CD4-positive, alpha-beta T cell treated with Interleukin-2 at 100 ng/mL for 4 hours (primary cell): ENCODE data around the gene EVL.
"Not testable (repeated sequence)": the region's sequence is repeated elsewhere in the genome, so short reads cannot be mapped to it uniquely, and the experiment has no call there.

ENCODE experiments used
- DNase-seq: peaks from one replicate; pipeline ENCODE4 v3.0.0-alpha.2; 2020; ENCODE audit warnings: low spot score

Gene EVL

DNA sequence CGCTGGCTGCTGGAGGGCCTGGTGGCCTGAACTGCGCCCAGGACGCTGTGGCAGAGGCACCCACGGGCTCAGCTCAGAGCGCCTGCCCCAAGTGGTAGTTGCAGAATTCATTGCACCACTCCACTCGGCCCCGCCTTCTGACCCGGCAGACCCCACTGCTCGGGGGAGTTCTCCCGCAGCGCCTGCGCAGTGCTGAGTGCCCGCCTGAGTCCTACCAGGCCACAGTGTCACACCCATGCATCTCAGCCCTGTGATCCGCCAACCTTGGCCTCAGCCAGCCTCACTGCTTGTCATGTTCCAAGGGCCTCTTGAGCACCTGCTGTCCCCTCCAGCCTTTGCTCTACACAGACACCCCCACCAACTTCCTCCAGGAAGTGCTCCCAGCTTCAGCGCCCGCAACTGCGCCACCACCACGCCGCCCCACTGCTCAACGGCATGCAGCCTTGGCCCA, 82.0 kb downstream of the EVL start:
- peak; percentile 61 for DNase-seq

DNA sequence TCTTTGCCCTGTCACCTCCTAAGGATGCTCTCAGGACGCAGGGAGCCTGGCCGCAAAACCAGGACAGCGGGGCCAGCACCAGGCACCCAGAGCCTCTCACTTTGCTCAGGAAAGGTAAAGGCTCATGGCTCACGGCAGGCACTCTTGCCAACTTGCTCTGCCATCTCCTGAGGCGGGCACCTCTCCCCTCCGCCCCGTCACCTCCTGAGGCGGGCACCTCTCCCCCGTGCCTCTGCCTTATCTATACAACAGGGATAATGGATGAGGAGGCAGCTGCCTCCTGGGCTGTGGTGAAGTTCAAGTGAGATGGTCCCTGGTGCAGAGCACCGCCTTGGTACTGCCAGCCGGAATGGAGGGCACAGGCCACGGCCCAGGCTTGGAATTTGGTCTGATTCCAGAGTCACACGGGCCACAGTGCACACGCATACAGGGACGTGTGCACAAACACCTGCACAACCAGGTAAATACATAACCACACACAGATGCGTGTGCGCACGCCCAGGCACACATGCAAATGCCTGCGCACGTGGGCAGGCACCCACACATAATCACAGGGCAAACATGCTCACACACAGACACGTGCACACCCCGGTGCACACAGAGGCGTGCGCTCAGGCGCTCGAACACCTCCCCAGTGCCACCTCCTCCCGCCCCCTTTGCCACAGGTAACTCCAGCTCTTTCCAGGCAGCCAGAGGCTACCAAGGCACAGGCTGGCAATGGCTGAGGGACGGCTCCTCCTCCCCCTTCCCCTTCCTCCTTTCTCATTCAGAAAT, 82.7 kb downstream of the EVL start:
- DNase-seq: no peak

DNA sequence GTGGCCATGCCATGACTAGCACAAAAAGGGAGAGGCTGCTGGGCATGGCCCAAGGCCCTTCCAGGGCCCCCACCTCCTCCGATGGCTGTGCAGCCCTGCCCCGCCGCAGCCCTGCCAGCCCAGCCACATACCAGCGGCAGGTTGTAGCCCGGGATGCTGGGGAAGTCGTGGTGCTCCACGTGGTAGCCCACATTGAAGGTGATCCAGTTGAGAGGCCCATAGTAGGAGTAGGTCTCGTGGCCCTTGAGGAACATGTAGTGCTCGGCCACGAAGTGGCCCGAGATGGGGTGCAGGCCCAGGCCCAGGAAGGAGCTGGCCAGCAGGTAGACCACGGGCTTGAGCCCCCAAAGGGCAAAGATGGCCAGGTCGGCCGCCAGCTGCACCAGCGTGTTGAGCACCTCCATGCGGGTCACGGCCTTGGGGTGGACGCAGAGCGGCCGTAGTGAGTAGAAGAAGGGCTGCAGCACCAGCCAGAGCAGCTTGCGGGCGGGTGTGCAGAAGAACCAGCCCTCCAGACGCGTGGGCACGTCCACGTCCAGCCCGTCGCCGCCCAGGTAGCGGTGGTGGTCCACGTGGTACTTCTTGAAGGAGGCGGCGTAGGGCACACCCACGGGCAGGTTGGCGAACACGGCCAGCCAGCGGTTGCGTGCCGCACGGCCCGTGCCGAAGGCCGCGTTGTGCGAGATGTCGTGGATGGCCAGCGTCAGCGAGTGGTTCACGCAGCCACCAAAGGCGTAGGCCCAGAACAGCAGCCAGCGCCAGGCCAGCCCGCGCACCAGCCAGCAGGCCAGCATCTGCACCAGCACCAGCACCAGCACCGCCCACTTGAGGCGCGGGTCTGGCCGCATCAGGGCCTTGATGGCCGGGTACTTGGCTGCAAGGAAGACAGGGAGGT, 83.9 kb downstream of the EVL start:
- no peak for DNase-seq

DNA sequence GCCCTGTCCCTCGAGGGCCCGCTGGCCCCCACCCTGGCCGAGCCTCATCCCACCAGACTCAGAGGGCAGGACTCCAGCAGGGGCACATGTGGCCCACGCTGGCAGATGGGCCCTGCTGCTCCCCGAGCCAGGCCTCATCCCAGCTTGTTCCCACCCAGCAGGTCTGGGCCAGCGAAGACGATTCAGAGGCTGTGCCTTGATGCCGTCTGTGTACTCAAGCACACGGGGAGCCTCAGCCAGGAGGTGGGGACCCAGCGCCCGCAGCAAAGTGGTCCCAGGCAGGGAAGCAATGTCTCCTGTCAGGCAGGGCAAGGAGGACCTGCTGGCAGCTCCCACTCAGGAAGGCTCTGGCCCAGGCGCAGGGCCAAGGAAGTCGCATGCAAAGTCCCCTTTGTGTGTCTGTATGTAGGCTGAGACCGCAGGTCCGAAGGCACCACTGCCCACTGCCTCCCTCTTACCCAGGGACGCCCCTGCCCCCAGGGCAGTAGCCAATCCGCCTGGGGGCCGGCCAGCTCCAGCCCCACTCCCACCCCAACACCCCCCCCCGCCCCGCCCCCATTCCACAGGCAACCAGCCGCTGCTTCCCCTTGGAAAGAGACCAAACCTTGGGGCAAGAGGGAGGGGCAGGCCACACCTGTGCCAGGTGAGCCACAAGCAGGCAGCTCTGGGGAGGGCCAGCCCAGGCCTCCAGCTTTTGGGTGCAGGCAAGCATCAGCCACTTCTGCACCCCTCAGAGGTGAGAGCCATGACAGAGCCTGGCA, 84.8 kb downstream of the EVL start:
- DNase-seq: no peak

DNA sequence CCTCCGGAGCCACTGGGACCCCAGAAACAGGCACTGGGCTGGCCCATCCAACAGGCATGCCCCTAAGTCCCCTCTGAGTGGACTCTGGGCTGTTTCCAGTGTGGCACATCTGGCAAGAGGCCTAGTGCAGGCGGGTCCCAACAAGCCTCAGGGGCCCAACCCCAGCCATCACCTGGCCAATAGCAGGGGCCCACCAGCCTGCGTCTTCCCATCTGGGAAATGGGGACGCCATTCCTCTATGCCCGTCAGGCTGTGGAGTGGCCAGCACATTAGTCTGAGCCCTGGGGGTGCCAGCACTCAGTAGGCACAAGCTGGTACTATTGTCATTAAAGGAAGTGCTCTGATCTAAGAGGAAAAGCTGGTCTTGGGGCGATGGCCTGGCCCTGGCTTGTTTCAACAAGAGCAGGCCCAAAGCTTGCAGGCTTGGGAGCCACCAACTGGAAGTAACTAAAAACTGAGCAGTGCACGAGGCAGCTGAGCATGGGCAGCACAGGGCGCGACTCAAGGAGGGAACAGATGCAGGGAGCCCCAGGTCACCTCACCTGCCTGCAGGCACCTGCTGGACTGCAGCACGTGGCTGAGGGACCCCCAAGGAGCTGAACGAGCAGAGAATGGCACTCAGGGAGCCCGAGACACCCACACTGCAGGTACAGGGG, 85.8 kb downstream of the EVL start:
- no peak for DNase-seq

DNA sequence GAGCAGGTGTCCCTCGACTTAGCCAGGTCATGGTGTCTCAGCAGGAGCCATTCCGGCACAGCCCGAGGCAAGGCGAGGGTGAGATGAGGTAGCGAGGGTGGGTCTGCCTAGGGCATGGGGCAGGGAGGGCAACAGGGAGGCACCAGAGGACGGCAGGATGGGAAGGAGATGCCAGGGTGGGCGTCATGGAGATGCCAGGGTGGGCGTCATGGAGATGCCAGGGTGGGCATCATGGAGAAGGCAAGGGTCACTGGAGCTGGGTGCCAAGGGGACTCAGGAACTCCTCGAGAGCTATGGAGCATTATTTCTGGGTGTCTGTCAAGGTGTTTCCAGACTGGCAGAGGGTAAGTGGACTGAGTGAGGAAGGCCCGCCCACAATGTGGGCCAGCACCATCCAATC, 86.9 kb downstream of the EVL start:
- no peak for DNase-seq

DNA sequence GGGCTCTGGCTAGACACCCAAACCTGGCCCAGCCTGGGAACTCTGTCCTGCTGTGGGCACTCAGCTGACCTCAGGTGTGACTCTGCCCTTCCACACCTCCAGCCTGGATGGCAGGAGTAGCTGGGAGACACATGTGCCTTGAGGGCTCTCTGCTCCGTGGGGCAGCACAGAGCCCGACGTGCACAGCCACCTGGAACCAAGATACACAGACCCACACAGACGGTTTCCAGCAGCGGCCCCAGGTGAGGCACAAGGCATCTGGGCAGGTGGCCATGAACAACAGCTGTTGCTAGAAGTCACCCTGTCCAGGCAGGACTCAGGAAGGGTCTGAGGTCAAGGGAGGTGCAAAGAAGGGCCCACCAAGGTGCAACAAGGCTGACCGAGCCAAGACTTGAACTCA, 88.3 kb downstream of the EVL start:
- DNase-seq: no peak

DNA sequence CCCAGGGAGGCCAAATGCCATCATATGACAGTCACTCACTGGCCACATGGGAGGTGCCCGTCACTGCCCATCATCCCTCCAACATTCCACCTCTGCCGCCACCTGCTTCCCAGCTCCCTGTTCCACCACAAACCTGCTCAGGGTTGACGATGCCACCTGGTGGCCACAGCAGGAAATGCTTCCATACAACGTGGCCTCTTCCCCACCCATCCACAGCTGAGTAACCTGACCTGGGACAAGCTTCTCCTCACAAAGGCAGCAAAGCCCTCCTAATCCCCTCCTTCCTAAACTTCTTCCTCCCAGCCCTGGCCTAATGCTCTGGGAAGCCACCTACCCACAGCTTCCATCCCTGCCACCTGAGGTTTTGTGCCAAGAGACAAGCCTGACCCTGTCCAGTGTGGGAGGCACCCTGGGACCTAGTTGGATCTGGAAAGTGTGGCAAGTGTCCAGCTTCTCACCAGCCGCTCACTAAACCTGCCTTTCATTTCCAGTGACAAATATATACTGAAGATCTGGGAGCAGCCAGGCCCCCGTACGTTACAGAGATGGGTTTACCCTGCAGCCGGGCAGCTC, 89.9 kb downstream of the EVL start:
- no peak for DNase-seq

DNA sequence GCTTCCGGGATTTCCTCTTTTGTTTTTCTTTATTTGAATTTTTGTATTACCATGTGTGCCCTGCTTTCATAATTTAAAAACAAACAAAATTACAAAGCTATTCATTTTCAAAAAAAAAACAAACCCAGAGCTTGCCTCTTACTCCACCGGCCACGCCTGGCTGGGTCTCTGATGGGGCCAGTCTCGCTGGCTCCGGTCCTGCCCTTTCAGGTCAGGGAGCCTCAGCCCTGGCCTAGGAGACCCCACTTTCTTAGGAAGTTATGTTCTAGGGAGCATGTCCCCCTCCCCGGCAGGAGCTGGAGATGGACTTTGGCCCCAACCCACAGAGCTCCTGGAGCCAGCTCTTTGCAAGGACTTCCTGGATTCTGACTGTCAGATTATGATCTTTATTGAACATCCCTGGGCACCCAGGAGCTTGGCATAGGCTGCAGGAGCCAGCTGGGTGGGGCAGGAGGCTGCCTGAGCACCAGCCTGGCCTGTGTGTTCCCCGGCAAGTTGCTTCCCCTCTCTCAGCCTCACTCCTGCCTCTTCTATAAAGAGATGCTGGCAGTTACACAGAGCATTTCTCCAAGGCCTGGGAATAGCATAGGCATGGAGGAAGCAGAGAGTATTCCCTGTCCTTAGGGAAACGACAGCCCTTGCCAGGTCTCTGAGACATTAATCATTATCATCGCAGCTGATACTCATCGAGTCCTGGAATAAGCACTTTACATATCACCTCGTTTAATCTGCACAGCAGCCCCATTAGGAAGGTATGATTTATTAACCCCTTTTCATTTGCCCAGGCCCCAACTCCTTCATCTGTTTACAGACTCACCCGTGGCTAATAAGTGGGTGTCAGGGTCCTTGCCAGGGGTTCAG, 90.8 kb downstream of the EVL start:
- no peak for DNase-seq

DNA sequence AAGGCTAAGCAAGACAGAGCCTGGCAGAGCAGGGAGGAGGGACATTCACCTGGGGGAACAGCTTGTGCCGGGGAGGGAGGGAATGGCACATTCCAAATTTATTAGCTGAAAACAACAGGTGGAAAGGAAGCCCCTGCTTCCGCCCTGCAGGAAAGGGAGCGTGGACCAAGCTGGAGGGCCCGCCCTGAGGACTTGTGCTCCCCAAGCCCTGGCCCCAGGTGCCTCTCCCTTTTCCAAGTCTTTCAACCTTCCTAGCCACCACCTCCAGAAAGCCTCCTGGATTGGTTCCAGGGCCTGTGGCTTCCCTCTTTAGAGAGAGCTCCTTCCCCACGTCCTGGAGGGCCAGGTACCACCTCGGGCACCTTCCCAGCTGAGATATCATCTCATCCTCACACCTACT, 91.6 kb downstream of the EVL start:
- DNase-seq: no peak

DNA sequence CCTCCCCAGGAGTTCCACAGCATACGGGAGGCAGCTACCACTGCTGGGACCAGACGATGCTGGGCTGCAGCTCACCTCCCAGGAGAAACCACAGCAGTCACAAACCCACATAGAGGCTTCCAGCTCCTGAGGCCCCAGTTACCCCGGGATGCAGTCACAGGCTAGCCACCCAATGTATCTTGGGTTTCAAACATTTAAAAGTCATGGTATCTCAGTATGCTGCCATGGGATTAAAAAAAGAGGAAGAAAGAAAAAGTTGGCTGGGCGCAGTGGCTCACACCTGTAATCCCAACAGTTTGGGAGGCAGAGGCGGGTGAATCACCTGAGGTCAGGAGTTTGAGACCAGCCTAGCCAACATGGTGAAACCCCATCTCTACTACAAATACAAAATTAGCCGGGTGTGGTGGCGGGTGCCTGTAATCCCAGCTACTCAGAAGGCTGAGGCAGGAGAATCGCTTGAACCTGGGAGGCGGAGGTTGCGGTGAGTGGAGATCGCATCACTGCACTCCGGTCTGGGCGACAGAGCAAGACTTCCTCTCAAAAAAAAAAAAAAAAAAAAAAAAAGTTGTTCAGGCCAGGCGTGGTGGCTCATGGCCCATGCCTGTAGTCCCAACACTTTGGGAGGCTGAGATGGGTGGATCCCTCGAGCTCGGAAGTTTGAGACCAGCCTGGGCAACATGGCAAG, 92.5 kb downstream of the EVL start:
- not testable (repeated sequence) for DNase-seq

DNA sequence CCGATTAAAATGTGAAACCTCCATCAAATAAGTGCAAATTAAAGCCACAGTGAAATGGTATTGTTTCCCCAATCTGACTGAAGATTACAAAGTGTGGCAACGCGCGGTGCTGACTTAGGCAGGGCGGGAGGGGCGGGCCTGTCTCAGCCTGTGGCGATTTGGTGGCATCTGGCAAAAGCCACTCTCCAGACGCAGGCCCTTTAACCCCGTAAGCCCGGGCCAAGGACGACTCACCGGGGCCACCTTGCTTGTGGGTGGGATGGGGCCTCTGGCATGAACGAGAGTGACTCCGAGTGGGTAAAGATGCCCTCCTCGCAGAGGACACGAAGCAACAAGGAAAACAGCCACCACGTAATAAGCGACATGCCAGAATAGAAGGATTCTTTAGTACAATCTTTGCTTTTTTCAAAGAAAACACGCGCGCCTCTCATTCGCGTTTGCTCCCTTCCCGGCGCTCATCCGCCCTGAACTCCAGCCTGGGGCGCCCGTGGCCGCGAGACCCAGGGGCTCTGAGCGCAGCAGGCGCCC, 93.4 kb downstream of the EVL start:
- no peak for DNase-seq

DNA sequence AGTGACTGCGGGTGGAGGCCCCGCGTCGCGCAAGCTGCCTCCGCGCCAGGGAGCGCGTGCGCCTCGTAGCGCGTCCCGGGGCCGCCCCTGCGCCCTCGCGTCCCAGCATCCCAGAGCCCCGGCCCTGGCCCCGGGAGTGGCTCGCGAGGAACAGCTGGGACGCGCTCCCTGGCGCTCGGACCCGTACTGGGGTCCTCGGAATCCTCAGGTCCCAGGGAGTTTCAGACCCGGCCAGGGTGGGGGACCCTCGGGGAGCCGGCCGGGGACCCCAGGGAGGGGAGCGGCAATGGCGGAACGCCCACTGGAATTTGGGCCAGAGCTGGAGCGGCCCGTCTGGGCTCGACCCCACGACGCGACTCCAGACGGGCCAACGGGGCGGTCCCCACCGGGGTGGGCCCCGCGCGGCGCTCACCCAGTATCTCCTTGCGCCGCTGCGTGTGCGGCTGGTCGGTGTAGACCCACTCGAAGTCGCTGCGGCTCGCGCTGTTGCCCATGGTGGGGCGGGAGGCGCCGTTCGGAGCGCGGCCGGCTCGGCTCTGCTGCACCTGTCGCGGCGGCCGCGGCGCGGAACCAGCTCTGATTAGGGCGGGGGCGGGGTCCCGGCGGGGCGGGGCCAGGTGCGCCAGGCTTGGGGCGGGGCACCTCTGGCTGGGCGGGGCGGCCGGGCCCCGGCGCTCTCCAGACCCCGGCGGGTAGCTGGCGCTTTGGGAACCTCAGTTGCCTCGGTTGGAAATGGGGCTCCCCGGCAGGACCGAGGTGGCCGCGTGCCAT, 94.1 kb downstream of the EVL start, which contains the start of gene DEGS2:
Gene DEGS2 (minus strand): TSS at position 552 of the 771 bp plus-strand sequence. CDS start 58 bp downstream, at position 494.
- peak; percentile 38 for DNase-seq

DNA sequence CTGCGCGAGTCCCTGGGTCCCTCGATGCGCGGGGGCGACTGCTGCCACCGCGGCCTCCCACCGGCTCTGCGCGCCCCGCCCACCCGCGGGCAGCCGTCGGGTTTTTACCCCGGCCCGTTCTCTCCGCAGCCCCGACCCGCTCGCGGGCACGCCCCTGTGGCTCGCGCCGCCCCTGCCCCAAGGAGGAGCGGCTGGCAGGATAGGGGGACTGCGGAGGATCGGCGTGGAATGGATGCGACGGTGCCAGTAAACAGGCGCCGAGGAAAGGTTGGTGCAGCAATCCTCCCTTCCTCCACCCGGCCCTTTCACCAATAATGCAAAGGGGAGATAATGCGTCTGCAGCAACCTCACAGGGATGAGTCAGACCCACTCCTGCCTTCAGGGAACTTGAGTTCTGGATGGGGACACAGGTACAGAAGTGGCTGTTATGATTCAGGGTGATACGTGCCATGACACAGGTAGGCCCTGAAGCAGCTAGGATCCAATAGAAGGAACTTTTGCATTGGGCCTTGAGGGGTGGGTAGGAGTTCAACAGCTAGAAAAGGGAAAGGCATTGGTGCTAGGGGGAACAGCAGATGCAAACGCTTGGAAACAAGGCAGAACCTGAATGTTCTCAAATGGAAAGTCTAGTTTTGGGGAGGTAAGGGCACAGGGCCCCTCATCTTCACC, 94.8 kb downstream of the EVL start:
- no peak for DNase-seq

DNA sequence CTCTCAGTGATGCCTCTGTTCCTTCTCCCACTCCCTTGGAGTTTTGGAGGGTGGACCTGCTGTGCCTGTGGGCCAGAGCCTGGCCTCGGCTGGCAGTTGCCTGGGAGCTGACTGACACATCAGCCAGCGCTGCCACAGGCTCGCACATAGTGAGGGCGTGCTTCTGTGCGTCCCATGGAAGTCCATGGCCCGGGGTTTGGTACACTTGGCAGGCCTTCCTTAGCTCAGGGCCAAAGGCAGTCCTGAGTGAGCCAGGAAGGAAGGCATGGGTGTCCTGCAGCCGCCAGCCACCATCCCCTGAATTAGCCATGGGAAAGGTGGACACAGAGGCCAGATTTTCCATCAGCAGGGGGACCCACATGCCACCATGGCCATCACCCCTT, 95.3 kb downstream of the EVL start:
- DNase-seq: no peak

DNA sequence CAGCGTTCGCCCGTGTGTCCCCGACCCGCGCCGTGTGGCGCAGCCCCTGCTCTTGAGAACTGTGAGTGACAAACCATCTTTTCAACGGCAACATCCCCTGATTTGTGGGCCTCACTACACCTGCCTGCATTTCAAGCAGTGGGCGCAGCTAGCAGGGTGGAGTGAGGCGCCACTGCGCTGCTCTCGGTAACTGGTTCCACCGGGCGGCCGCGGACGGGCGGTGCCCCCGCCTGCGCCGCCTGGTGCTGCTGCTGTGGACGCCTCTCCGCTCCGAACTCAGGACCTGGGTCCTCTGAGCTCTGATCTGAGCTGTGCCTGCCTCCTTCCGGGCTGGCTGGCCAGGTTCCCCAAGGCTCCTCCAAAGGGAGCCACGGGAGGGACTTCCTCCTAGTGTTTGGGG, 100.2 kb downstream of the EVL start:
- DNase-seq: no peak

DNA sequence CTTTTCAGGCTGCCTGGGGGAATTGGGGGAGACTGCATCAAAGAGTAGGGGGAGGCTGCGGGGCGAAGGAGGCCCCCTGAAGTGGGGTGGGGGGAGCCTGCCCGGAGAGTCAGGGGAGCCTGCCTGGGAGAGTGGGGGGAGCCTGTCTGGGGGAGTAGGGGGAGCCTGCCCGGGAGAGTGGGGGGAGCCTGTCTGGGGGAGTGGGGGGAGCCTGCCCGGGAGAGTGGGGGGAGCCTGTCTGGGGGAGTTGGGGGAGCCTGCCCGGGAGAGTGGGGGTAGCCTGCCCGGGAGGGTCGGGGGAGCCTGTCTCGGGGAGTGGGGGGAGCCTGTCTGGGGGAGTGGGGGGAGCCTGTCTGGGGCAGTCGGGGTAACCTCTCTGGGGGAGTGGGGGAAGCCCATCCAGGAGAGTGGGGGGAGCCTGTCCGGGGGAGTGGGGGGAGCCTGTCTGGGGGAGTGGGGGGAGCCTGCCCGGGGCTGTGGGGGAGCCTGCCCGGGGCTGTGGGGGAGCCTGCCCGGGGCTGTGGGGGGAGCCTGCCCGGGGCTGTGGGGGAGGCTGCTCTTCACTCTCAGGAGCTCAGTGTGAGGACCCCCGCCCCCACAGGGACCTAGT, 100.7 kb downstream of the EVL start:
- DNase-seq: no peak

DNA sequence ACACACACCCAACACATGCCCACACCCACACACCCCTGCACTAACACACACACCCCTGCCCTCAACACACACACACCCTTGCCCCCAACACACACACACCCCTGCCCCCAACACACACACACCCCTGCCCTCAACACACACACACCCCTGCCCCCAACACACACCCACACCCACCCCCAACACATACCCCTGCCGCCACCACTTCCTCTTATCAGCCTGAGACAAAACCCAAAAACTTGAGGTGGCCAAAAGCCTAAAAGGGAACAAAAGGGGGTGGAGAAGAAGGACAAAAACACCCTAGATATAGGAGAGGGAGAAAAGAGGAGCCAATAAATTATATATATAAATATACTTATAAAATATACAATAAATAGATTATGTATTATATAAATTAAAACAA, 103.3 kb downstream of the EVL start:
- DNase-seq: no peak
